Loucy (cell line): ENCODE measurements around the gene PMEPA1.

Experiments
- H2AFZ ChIP-seq: fragments of 200-600 bp; sonication (generic); 2 replicates; pipeline ENCODE4 v1.6.0; 2016; ENCODE audit warnings: antibody characterized with exemption, mild to moderate bottlenecking, low read length, moderate library complexity
- H3F3A ChIP-seq: fragments of 200-600 bp; 2 replicates; pipeline ENCODE4 v1.6.0; 2016; ENCODE audit warnings: antibody characterized with exemption, low read depth, mild to moderate bottlenecking
- H3K27me3 ChIP-seq: fragments of 200-600 bp; sonication (generic); 2 replicates; pipeline ENCODE4 v1.6.1; 2014; ENCODE audit warnings: low read length, mild to moderate bottlenecking; ENCODE audit not compliant: insufficient read depth, poor library complexity, severe bottlenecking
- H3K36me3 ChIP-seq: fragments of 200-600 bp; sonication (generic); 2 replicates; pipeline ENCODE4 v1.6.1; 2016; ENCODE audit warnings: low read length; ENCODE audit not compliant: insufficient read depth
- H3K4me1 ChIP-seq: fragments of 200-600 bp; sonication (generic); 2 replicates; pipeline ENCODE4 v1.5.1; 2014; ENCODE audit warnings: low read length, mild to moderate bottlenecking; ENCODE audit not compliant: insufficient read depth, poor library complexity, severe bottlenecking
- H3K4me2 ChIP-seq: fragments of 200-600 bp; sonication (generic); 2 replicates; pipeline ENCODE4 v1.6.0; 2014; ENCODE audit warnings: antibody characterized with exemption, low read length, low read depth, mild to moderate bottlenecking; ENCODE audit not compliant: poor library complexity, severe bottlenecking
- H3K4me3 ChIP-seq: fragments of 200-600 bp; sonication (generic); 2 replicates; pipeline ENCODE4 v1.5.1; 2014; ENCODE audit warnings: low read length, mild to moderate bottlenecking, mixed read lengths; ENCODE audit not compliant: poor library complexity, severe bottlenecking
- H3K79me2 ChIP-seq: fragments of 200-600 bp; sonication (generic); 2 replicates; pipeline ENCODE4 v1.6.1; 2014; ENCODE audit warnings: low read length; ENCODE audit not compliant: insufficient read depth
- H3K9ac ChIP-seq: fragments of 200-600 bp; sonication (generic); 2 replicates; pipeline ENCODE4 v1.6.0; 2014; ENCODE audit warnings: mild to moderate bottlenecking, low read depth, low read length, moderate library complexity; ENCODE audit not compliant: poor library complexity, severe bottlenecking
- H3K9me2 ChIP-seq: fragments of 200-600 bp; sonication (generic); replicated peaks from 2 replicates; pipeline ENCODE4 v1.6.1; 2016; ENCODE audit warnings: low read depth, low read length, mixed read lengths
- H3K9me3 ChIP-seq: fragments of 200-600 bp; sonication (generic); 2 replicates; pipeline ENCODE4 v1.6.1; 2014; ENCODE audit warnings: mild to moderate bottlenecking, antibody characterized with exemption, low read length, low read depth; ENCODE audit not compliant: insufficient read depth
- H4K20me1 ChIP-seq: fragments of 200-600 bp; sonication (generic); 2 replicates; pipeline ENCODE4 v1.6.0; 2014; ENCODE audit warnings: antibody characterized with exemption, low read length, mild to moderate bottlenecking; ENCODE audit not compliant: insufficient read depth, poor library complexity, severe bottlenecking
- EZH2phosphoT487 ChIP-seq: fragments of 200-600 bp; IDR thresholded peaks from 2 replicates; pipeline ENCODE4 v1.6.1; 2018; ENCODE audit warnings: antibody characterized with exemption, mild to moderate bottlenecking, moderate library complexity, borderline replicate concordance
- TF ChIP-seq, protein P1 (sequence below): fragments of 200-600 bp; sonication (generic); conservative IDR thresholded peaks from 2 replicates; pipeline ENCODE4 v1.5.1; 2014; ENCODE audit warnings: mild to moderate bottlenecking, antibody characterized with exemption, low read length

PMEPA1 gene

DNA sequence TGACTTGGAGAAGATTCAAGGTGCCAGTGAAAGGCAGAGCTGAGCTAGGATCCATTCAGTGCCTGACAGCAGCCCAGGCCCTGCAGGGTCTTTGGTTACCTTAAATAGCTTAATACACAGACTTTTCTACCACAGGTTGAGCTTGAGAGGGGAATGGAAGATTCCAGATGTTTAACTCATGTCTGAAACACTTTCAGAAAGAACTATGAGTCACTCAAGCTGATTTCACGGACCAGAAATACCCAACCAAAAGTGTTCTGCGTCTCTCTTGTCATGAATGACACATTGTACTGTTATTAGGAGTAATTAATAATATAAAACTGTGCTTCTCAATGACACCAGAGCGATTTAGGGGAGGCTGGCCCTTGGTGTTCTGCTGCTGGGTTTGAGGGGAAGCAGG, 6.4 kb upstream of the PMEPA1 start:
- no peak overlapping the region for H2AFZ ChIP-seq
- no peak overlapping the region for H3K4me3 ChIP-seq
- no peaks in the 10 kb centered on the region for H3K79me2 ChIP-seq
- H3K36me3 ChIP-seq: no peaks in the 10 kb centered on the region
- H3K4me1 ChIP-seq: no peaks in the 10 kb centered on the region
- no peaks in the 10 kb centered on the region for H4K20me1 ChIP-seq
- no peaks in the 10 kb centered on the region for H3K9me2 ChIP-seq
- no peak overlapping the region for H3K4me2 ChIP-seq
- H3K9ac ChIP-seq: no peak overlapping the region
- no peak for TF ChIP-seq EZH2phosphoT487
- TF ChIP-seq, protein P1, sequence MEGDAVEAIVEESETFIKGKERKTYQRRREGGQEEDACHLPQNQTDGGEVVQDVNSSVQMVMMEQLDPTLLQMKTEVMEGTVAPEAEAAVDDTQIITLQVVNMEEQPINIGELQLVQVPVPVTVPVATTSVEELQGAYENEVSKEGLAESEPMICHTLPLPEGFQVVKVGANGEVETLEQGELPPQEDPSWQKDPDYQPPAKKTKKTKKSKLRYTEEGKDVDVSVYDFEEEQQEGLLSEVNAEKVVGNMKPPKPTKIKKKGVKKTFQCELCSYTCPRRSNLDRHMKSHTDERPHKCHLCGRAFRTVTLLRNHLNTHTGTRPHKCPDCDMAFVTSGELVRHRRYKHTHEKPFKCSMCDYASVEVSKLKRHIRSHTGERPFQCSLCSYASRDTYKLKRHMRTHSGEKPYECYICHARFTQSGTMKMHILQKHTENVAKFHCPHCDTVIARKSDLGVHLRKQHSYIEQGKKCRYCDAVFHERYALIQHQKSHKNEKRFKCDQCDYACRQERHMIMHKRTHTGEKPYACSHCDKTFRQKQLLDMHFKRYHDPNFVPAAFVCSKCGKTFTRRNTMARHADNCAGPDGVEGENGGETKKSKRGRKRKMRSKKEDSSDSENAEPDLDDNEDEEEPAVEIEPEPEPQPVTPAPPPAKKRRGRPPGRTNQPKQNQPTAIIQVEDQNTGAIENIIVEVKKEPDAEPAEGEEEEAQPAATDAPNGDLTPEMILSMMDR: no peak
- H3F3A ChIP-seq: no peaks in the 10 kb centered on the region
- no peaks in the 10 kb centered on the region for H3K27me3 ChIP-seq
- H3K9me3 ChIP-seq: no peaks in the 10 kb centered on the region

DNA sequence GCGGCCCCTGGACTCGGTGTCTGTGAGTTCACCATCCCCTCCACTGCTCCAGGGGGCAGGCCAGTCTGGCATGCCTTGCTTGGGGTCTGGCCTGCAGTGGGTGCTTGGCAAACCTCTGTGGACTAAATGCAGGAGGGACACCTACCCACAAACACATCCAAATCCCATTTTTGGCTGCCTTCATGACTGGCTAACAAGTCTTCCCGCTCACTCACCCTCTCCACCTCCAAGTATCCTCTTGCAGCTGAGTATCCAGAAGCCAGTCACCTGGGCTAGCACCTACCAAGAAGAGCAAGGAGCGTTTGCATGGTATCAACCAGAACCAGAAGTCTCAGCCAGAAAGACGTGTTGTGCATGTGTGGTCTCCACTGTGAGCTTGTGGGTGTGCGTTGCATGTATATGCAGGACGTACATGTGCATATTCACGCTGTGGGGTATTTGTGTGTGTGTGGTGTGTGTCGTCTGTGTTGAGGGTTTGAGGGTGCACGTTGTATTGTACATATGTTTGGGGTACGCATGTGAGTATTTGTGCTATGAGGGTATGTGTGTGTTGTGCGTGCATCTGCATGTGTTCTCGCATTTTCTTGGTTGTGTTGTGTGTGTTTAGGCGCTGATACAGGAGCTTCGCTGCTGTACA, 5.6 kb upstream of the PMEPA1 start:
- H2AFZ ChIP-seq: no peak overlapping the region

DNA sequence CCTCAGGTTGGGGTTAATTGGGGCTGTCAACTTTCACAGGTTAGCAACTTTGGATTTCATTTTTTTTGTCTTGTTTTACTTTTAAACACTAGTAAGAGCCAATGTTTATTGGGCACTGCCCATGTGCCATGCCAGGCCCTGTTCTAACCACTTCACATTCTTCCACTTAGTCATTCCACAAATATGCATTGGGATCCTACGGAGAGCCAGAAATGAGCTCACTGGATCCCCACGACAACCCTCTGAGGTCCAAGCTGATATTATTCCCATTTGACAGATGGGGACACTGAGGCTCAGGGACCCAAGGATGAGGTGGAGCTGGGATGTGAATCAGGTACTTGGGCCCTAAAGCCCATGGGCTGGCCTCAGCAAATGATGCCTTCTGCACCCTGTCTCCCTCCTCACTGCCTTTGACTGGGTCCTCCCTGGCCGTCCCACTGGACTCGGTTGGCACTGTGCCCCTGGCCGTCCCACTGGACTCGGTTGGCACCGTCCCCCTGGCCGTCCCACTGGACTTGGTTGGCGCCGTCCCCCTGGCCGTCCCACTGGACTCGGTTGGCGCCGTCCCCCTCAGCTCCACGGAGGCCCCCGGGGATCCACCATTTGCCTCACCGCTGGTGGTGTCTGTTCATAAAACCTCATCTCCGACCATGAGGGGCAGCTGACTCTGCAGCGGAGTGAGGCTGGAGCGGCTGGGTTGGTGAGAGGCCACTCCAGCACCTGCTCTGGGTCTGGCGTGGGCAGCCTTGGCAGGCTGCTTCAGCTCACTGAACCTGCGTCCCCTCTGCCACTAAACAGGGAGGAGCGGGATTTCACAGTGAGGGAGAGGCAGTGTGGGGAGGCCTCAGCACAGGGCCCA, 4.8 kb upstream of the PMEPA1 start:
- Histone ChIP-seq H4K20me1 (no peaks in the 10 kb centered on the region), H3K4me1 (peaks cover 3% of the 10 kb centered on the region), H3K79me2 (no peaks in the 10 kb centered on the region), H3K9me2 (no peaks in the 10 kb centered on the region), H2AFZ (no peak overlapping the region), H3K9me3 (no peaks in the 10 kb centered on the region), H3K36me3 (no peaks in the 10 kb centered on the region), H3K4me2 (no peak overlapping the region), H3F3A (no peaks in the 10 kb centered on the region), H3K4me3 (no peak overlapping the region), H3K9ac (no peak overlapping the region), H3K27me3 (no peaks in the 10 kb centered on the region)
- TF ChIP-seq, protein P1: no peak
- no peak for TF ChIP-seq EZH2phosphoT487

More for the DNA sequence above, 5.6 kb upstream of the PMEPA1 start:
- Histone ChIP-seq H3K4me2 (no peak overlapping the region), H3K9me3 (no peaks in the 10 kb centered on the region), H3K36me3 (no peaks in the 10 kb centered on the region), H3K27me3 (no peaks in the 10 kb centered on the region), H3K9me2 (no peaks in the 10 kb centered on the region), H3K4me1 (peaks cover 3% of the 10 kb centered on the region), H3K79me2 (no peaks in the 10 kb centered on the region), H4K20me1 (no peaks in the 10 kb centered on the region), H3K9ac (no peak overlapping the region), H3K4me3 (no peak overlapping the region), H3F3A (no peaks in the 10 kb centered on the region)
- TF ChIP-seq EZH2phosphoT487: no peak
- TF ChIP-seq, protein P1: no peak
